Activated naive CD4-positive, alpha-beta T cell treated with anti-CD3 and anti-CD28 coated beads, Interleukin-2, amount 50 U/mL, for 16 hours (primary cell): ENCODE measurements around the gene PPFIBP2.

Experiments
- DNase-seq: peaks from one replicate; pipeline ENCODE4 v3.0.0-alpha.2; 2020

Gene PPFIBP2

GRCh38 chr11:7558046-7558445, 44.2 kb downstream of the PPFIBP2 start:
- no peak for DNase-seq

DNA sequence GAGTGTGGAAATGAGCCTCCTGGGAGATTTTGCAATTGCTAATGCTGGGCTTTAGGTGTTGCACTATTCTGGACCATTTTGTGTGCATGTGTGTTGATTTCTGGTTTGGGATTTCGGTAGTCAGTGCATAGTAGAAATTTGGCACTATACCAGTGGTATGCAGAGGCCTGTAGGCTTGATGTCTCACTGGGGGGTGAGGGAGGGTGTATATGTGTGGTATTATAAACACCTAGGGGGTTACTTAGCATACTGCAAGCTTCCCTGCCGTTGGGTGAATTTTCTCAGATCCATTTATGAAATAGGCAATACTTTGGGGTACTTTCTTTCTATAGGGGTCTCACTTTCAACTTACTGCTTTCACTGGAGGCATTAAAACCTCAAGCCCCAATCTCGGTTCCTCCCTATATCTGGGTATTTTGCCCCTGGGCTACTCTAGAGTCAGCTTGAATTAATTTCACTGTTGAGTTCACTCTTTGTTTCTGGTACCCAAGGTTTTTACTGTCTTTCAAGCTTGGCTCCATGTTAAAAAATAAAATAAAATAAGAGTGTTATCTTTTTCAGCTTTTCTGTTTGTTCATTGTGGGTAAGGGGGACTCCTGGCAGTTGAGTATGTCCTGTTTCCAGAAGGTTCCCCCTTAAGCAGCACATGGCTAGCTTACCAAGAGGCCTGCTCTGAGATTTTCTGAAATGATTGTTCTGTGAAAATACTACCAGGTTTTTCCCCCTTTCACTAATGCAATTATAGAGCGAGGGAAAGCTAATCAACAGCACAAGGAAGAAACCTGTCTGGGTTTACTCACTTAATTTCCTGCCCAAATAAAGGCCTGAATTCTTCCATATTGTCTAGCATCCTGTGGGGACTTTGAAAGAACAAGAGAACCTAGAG, 45.8 kb downstream of the PPFIBP2 start:
- DNase-seq: no peak

DNA sequence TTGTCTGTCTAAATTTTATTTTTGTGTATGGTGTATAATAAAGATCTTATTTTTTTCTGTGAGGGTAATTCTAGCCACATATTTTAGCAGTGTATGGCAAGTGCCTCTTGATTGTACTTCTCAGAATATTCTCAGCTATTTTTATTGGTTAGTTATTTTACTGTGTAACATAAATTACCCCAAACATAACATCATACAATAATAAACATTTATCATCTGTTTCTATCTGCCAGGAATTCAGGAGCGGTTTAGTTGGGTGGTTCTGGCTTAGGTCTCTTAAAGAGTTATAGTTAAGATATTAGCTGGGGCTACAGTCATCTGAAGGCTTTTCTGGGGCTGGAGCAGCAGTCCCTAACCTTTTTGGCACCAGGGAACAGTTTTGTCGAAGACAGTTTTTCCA, 47.8 kb downstream of the PPFIBP2 start:
- no peak for DNase-seq

DNA sequence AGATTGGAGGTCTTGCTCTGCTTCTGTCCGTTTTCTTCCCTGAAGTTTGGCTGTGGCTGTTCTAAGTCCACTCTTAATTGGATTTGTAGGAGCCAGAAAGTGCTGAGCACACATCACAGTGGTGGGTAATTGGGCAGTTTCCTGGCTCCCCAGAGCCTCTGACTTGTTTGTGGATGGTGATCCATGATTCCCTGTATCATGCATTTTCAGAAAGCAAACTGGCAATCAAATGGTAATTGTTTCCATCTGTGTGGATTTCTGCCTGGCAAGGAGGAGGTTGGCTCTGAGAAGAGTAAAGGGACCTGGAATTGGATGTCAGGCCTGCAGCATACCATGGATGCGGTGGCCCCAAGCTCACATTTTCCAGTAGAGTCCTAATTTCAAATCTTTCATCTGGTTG, 49.5 kb downstream of the PPFIBP2 start:
- no peak for DNase-seq

- no peak for DNase-seq
These were observed 51.0 kb downstream of the PPFIBP2 start for GRCh38 chr11:7564803-7565202.

DNA sequence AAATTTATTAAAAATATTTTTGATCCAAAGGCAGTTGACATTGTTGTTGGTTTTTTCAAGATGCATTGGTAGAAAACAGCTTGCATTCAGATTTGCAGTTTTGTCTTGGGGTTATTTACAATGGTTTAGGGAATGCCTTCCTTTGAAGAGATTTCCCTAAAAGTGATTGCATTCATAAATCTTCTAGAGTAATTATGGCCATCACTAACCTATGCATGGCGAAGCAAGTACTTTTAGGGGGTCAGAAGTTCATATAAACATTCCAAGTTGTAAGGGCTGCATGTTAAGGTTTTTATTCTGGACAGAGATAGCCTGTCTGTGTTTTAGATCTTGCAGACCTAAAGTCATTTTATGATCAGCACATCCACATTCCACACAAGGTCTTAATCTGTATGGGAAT, 53.5 kb downstream of the PPFIBP2 start:
- DNase-seq: no peak

- no peak for DNase-seq
These were observed 55.2 kb downstream of the PPFIBP2 start for GRCh38 chr11:7569044-7569443.

DNA sequence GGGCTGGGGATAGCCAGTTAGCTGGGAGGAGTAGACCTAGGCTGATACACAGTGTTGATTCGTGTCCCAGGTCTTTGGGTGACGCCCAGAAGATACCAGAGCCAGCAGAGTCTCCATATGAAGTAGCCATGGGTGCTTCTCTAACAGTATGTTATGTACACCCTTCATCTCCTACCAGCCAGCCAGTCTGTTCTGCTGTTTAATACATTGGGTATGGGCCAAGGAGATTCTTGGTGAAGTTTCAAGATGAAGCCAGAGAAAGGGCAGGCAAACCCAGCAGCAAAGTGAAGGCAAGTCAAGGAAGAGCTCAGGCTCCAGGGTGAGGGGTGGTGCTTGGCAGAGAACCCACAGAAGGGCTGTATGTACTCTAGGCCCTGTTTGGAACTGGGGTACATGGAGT, 56.4 kb downstream of the PPFIBP2 start:
- no peak for DNase-seq

DNA sequence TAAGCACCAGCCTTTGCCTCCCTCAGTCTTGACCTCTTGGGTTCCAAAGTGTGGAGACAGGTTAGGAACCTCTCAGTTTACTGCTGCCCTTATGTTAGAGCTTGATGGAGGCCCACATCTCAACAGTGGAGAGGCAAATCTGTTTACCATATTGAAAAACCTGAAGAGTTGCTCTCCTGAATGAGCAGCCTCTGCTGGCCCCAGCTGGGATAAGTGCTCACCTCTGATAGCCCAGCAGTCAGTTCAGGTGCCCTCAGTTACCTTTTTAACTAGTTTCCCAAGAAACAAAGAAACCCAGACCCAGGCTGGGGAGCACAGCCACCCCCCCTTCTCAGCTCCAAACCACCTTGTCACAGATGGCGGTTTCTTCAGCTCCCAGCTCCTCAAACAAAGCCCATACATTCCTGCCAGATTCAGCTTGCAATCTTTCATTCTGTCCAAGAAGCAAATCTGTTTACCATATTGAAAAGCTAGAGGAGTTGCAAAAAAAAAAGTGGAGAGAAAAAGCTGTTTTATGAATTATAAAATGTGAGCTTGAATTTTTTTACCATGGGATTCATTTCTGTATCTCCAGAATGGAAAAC, 57.2 kb downstream of the PPFIBP2 start:
- DNase-seq: no peak

DNA sequence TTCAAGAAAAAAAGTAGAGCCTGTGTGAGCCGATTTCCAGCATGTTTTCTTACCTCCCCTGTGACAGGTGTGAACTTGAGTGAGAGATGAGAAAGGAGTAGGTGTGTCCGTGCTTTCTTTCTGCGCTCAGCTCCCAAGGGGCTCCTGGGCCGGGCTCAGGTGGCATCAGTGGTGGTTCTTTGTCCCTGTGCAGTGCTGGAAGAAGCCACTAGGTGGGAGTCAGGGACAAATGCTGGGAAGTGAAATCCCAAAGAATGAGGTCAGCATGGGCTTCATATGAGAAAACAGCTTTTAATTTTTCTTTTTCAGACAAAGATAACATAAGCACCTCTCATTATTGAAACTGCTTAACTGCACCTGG, 57.8 kb downstream of the PPFIBP2 start:
- no peak for DNase-seq

DNA sequence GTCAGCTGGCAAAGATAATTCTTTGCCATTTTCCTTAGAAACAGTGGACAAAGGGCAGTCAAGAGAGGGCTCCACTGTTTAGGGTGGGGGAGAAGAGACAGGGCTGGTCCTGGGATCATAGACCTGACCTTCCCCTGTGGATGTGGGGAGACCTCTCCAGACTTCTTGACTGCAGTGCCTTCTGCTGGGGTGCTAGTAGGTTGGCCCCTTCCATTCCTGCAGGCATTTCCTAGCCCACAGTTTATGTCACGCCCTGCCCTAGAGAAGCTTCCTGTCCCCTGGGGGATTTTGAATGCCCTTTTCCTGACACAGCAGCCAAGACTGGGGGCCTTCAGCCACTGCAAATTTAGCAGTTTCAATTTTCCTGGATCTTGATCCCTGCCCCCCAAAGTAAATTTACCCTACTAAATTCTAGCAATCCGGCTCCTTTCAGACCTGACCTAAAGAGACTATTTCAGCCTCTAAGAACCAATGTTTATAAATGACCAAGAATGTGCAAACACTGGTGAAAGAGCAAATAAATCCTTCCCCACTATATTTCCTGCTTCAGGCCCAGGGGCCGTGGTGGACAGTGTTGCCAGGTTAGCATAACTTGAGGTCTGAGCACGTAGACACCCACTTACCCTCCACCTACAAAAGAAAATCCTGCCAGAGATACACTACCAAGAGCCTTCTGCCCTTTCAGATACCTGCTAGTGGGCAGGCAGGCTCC, 58.4 kb downstream of the PPFIBP2 start:
- no peak for DNase-seq

- no peak for DNase-seq
These were observed 59.4 kb downstream of the PPFIBP2 start for GRCh38 chr11:7573193-7573557.

DNA sequence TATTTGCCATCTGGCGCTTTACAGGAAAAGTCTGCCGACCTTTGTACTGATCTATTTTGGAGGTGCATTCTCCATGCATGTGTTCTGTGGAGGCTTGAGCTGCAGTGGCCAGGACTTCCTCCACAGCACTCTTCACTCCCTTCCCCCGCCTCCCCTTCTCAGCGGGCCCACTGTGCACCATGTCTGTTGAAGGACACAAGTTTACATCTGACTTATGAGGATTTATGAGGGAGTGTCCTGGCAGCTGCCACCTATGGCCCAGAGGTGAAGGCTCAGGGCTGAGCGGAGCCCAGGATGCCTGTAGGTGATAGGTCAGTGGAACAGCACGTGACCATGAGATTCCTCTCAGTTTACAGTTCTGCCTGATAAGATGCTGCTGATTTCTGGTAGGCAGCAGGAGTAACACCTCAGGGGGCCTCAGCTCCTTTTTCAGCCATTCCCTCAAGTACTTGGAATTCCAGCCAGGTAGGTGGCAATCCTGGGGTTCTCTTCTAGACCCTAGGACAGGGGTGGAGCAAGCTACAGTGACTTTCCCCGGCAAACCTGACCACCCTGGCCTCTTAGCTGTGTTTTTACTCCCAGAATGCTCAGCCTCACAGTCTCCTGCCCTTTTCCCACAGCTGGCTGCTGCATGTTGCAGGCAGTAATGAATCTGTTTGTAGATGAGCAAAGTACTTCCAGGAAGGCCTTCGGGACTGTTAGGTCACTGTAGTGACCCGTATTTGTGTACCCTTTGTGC, 59.9 kb downstream of the PPFIBP2 start:
- DNase-seq: no peak

DNA sequence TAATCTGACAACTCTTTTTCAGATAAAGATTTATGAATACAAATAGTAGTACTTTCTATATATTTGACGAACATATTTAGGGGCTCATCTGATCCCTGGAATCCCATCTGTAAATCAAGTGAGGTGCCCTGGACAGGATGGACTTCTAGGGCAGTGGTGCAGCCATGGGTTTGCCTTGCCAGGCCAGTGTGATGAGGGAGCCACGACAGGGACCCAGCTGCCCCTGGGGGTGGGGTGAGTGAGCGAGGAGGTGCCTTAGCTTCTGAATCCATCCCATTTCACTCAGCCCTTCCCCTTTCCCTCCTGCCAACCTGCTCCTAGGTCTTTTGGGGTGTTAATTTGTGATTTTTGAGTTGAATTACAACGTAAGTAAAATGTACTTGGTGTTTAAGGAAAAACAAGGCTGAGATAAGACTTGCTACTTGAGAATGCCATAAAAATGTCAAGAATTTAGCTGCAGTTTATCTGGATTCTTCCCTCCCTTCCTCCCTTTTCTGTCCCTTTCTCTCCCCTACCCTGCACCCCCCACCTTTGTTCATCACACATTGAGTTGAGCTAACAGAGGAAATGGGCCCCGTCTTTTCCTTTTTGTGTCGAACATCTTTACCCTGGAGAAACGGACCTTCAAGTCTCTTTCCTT, 60.8 kb downstream of the PPFIBP2 start:
- no peak for DNase-seq

- DNase-seq: no peak
These were observed 62.3 kb downstream of the PPFIBP2 start for GRCh38 chr11:7575841-7576725.

DNA sequence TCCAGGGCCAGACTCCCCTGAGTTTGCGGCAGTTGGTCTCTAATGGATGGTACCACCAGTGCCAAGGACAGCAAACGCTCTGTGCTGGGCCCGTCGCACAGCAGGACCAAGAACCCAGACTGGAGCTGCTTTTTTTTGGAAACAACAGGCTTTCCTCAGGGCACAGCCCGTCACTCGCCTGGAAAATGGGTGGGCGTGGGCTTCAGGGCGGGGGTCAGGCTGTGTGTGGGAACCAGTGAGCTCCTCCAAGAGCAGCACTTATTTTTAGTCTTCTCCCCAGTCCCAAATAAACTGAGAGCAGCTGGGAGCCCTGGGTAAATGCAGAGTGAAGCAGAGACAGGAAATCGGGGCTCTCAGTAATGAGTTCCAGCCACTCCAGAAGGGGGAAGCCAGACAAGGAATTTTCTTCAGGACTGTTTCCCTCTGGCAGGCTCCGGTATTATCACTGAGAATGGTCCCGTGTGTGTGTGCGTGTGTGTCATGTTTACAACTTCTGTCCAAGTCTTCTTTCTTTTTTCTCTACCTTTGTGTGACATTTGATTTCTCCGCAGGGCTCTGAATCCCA, 63.0 kb downstream of the PPFIBP2 start:
- no peak for DNase-seq

DNA sequence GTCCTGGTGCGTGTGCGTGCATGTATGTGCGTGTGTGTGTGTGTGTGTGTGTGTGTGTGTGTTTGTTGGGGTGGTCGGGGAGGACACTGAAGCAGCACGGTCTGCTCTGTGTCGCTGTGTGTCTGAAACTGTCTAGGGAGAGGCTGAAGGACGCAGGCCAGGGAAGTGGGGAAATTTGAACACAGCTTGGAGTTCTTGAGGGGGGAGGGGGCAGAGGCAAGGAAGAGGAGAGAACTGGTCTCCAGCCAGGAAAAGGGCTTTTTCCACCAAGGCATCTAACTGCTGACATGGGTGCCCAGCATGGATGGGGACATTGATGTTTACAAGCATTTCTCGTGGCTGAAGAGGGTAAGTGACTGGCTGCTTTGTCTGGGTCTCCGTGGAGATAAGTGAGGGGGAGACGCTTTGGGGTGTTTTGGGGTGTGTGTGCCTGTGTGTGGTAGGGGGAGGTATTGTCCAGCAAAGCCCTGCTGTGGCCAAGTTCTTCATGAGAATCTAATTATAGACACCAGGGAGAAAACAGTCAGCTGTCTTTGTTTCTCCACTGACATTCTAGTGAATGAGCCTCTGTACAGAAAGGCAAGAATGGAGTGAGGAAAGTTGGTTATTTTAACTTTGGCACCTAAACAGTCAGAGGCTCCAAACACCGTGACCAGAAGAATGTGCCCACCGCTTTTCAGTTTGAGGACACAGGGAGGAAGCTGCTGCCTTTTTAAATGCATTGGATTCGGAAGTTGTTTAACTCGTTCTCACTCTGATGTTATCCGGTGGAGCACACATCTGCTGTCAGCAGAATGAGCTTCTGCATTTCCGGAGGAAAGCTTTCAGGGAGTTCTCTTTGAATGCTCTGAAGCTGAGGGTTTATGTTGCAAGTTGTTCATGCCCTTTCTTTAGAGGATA, 63.7 kb downstream of the PPFIBP2 start:
- DNase-seq: no peak

DNA sequence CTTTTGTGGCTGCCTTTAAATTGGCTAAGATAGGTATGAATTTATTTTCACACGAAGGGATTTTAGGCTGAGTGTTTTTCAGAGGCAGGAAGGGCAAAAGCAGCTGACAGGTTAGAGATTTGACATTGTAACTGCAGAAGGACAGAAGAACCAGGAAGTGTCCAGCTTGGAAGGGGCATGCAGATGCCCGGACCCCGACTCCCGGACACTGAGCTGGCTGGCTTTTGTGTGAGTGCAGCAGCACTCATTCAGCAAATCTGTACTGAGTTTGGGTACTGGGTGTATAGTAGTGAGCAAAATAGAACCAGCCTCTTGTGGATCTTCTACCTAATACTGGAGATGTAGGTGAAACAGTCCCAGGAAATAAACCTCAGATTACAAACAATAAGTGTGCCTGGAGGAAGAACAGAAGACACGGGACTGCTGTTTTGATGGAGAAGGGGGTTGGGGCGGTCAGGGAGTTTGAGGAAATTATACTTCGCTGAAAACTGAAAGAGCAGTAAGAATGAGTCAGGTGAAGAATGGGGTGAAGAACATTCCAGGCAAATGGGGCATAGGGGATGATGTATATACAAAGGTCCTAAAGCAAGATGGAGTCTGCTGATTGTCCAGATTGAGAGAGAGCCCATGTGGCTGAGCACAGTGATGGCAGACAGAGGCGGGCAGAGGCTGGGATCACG, 64.6 kb downstream of the PPFIBP2 start:
- no peak for DNase-seq

DNA sequence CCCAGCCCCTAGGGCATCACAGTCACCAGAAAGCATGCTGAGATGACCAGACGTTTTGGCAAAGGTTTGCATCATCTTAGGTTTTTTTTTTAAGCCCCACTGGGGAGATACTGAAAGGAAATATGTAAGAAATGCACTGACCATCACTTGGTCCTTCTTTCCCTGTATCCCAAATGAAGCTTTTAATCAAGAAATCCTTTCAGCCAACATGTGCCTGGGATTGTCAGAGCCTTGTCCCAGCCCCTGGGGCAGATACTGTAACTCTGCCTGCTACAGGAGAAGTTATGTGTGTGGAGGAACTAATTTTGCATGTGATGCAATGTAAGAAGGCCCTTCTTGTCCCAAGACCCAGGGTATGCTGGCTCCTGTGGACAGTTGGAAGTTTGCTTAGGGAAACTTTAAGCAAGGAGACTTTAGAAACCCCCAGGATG, 65.6 kb downstream of the PPFIBP2 start:
- no peak for DNase-seq
